Neural cell (in vitro differentiated cells): ENCODE results near the gene LYRM2. TPM values are rescaled to one million over a fixed set of nuclear protein-coding genes. Genes with fewer than 3 reads are reported as not detected.

ENCODE experiments used
- H2AFZ ChIP-seq: fragments of 200-600, 300-800 bp; sonication (generic), shearing (Covaris generic); 2 replicates; pipeline ENCODE4 v1.6.0; 2014; ENCODE audit warnings: low read depth, mild to moderate bottlenecking, antibody characterized with exemption, low read length, moderate library complexity
- H3F3A ChIP-seq: fragments of 200-600 bp; shearing (Covaris generic); 2 replicates; pipeline ENCODE4 v1.6.1; 2016; ENCODE audit warnings: mild to moderate bottlenecking, moderate library complexity, mixed read lengths, antibody characterized with exemption, low read length; ENCODE audit not compliant: insufficient read depth, poor library complexity, severe bottlenecking
- H3K27ac ChIP-seq: fragments of 200-600, 300-800 bp; sonication (generic), shearing (Covaris generic); 2 replicates; pipeline ENCODE4 v1.5.1; 2014; ENCODE audit warnings: mild to moderate bottlenecking, low read length, moderate library complexity
- H3K27me3 ChIP-seq: fragments of 300-800, 200-600 bp; sonication (generic), shearing (Covaris generic); 2 replicates; pipeline ENCODE4 v1.6.0; 2014; ENCODE audit warnings: mild to moderate bottlenecking, low read depth, low read length, moderate library complexity; ENCODE audit not compliant: insufficient read depth
- H3K36me3 ChIP-seq: fragments of 300-800, 200-600 bp; sonication (generic), shearing (Covaris generic); 2 replicates; pipeline ENCODE4 v1.5.1; 2014; ENCODE audit warnings: mild to moderate bottlenecking, antibody characterized with exemption, low read length, moderate library complexity; ENCODE audit not compliant: insufficient read depth
- H3K4me2 ChIP-seq: fragments of 300-800, 200-600 bp; sonication (generic), shearing (Covaris generic); 2 replicates; pipeline ENCODE4 v1.6.0; 2014; ENCODE audit warnings: mild to moderate bottlenecking, low read length
- H3K4me3 ChIP-seq: fragments of 300-800, 200-600 bp; sonication (generic), shearing (Covaris generic); 2 replicates; pipeline ENCODE4 v1.5.1; 2014; ENCODE audit warnings: mild to moderate bottlenecking, low read length, moderate library complexity
- H3K79me2 ChIP-seq: fragments of 200-600 bp; shearing (Covaris generic); replicated peaks from 2 replicates; pipeline ENCODE4 v1.6.0; 2014; ENCODE audit warnings: mild to moderate bottlenecking, low read length, moderate library complexity; ENCODE audit not compliant: insufficient read depth
- H3K9ac ChIP-seq: fragments of 300-800, 200-600 bp; sonication (generic), shearing (Covaris generic); 2 replicates; pipeline ENCODE4 v1.6.1; 2016; ENCODE audit warnings: mild to moderate bottlenecking, low read length, mixed read lengths
- H3K9me2 ChIP-seq: fragments of 200-600 bp; shearing (Covaris generic); 2 replicates; pipeline ENCODE4 v1.6.1; 2016; ENCODE audit warnings: mild to moderate bottlenecking, low read length, mixed read lengths; ENCODE audit not compliant: insufficient read depth
- H3K9me3 ChIP-seq: fragments of 200-600, 300-800 bp; sonication (generic), shearing (Covaris generic); 2 replicates; pipeline ENCODE4 v1.6.1; 2016; ENCODE audit warnings: mild to moderate bottlenecking, mixed run types, low read length, moderate library complexity, mixed read lengths
- H4K20me1 ChIP-seq: fragments of 200-600 bp; shearing (Covaris generic); 2 replicates; pipeline ENCODE4 v1.6.1; 2016; ENCODE audit warnings: mild to moderate bottlenecking, mixed run types; ENCODE audit not compliant: insufficient read depth
- EP300 ChIP-seq: fragments of 450-650 bp; conservative IDR thresholded peaks from 2 replicates; pipeline ENCODE4 v1.6.1; 2014; ENCODE audit warnings: antibody characterized with exemption, mild to moderate bottlenecking, moderate library complexity; ENCODE audit not compliant: poor library complexity, severe bottlenecking
- EZH2 ChIP-seq: fragments of 200-600, 300-800 bp; shearing (Covaris generic), sonication (generic); IDR thresholded peaks from 2 replicates; pipeline ENCODE4 v1.6.1; 2014; ENCODE audit warnings: antibody characterized with exemption, low read length, borderline replicate concordance, mild to moderate bottlenecking; ENCODE audit not compliant: insufficient read depth, poor library complexity, severe bottlenecking
- MXI1 ChIP-seq: fragments of 450-650 bp; conservative IDR thresholded peaks from 2 replicates; pipeline ENCODE4 v1.6.1; 2014; ENCODE audit warnings: antibody characterized with exemption, mild to moderate bottlenecking; ENCODE audit not compliant: poor library complexity, severe bottlenecking
- POLR2AphosphoS5 ChIP-seq: IDR thresholded peaks from 2 replicates; pipeline ENCODE4 v1.6.1; 2012
- RAD21 ChIP-seq: fragments of 450-650 bp; conservative IDR thresholded peaks from 2 replicates; pipeline ENCODE4 v1.6.1; 2014; ENCODE audit warnings: antibody characterized with exemption, mild to moderate bottlenecking, moderate library complexity
- REST ChIP-seq: IDR thresholded peaks from 2 replicates; pipeline ENCODE4 v1.6.1; 2012; ENCODE audit warnings: borderline replicate concordance
- SMC3 ChIP-seq: fragments of 450-650 bp; conservative IDR thresholded peaks from 2 replicates; pipeline ENCODE4 v1.6.1; 2014; ENCODE audit warnings: antibody characterized with exemption, mild to moderate bottlenecking, moderate library complexity; ENCODE audit not compliant: poor library complexity
- TAF1 ChIP-seq: IDR thresholded peaks from 2 replicates; pipeline ENCODE4 v1.6.1; 2012; ENCODE audit warnings: low read depth
- polyA plus RNA-seq: library from polyadenylated mRNA; depleted of rRNA; stranded (reverse); fragments of >200 nt; gene quantifications from 2 replicates; pipeline ENCODE4 v1.2.3, GENCODE V29; 2014
- TF ChIP-seq, protein P1 (sequence below): fragments of 450-650 bp; IDR thresholded peaks from 2 replicates; pipeline ENCODE4 v1.5.1; 2014; ENCODE audit warnings: antibody characterized with exemption, mild to moderate bottlenecking, moderate library complexity; ENCODE audit not compliant: poor library complexity, severe bottlenecking

LYRM2 gene
- polyA plus RNA-seq, 1 donor from 2014 or later, result 25.5 TPM

- no peak overlapping the region for H3K27ac ChIP-seq
- TF ChIP-seq EP300, result no peak
- TF ChIP-seq SMC3, result no peak
- TF ChIP-seq POLR2AphosphoS5, result no peak
- no peak for TF ChIP-seq TAF1
- TF ChIP-seq MXI1, result no peak
- TF ChIP-seq RAD21, result no peak
- TF ChIP-seq REST, result no peak
- TF ChIP-seq EZH2, result no peak
- TF ChIP-seq, protein P1, sequence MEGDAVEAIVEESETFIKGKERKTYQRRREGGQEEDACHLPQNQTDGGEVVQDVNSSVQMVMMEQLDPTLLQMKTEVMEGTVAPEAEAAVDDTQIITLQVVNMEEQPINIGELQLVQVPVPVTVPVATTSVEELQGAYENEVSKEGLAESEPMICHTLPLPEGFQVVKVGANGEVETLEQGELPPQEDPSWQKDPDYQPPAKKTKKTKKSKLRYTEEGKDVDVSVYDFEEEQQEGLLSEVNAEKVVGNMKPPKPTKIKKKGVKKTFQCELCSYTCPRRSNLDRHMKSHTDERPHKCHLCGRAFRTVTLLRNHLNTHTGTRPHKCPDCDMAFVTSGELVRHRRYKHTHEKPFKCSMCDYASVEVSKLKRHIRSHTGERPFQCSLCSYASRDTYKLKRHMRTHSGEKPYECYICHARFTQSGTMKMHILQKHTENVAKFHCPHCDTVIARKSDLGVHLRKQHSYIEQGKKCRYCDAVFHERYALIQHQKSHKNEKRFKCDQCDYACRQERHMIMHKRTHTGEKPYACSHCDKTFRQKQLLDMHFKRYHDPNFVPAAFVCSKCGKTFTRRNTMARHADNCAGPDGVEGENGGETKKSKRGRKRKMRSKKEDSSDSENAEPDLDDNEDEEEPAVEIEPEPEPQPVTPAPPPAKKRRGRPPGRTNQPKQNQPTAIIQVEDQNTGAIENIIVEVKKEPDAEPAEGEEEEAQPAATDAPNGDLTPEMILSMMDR, result no peak
- H3K9me2 ChIP-seq, result no peaks in the 10 kb centered on the region
- H3K79me2 ChIP-seq, result no peaks in the 10 kb centered on the region
- H3F3A ChIP-seq, result no peaks in the 10 kb centered on the region
- H3K27me3 ChIP-seq, result no peaks in the 10 kb centered on the region
- H3K9me3 ChIP-seq, result no peaks in the 10 kb centered on the region
- no peak overlapping the region for H3K9ac ChIP-seq
- H3K4me3 ChIP-seq, result no peak overlapping the region
- H4K20me1 ChIP-seq, result no peaks in the 10 kb centered on the region
- no peaks in the 10 kb centered on the region for H3K36me3 ChIP-seq
- no peak overlapping the region for H3K4me2 ChIP-seq
- no peak overlapping the region for H2AFZ ChIP-seq
These were observed 95.7 kb downstream of the LYRM2 start for GRCh38 chr6:89542866-89543265.

GRCh38 chr6:89542081-89542857, 96.3 kb downstream of the LYRM2 start:
- Histone ChIP-seq H3F3A (no peaks in the 10 kb centered on the region), H3K9me2 (no peaks in the 10 kb centered on the region), H3K79me2 (no peaks in the 10 kb centered on the region), H3K36me3 (no peaks in the 10 kb centered on the region), H3K4me2 (no peak overlapping the region), H3K27ac (no peak overlapping the region), H3K9me3 (no peaks in the 10 kb centered on the region), H3K27me3 (no peaks in the 10 kb centered on the region), H3K9ac (no peak overlapping the region), H4K20me1 (no peaks in the 10 kb centered on the region), H2AFZ (no peak overlapping the region), H3K4me3 (no peak overlapping the region)
- TF ChIP-seq, protein P1, result no peak
- no peak for TF ChIP-seq POLR2AphosphoS5
- no peak for TF ChIP-seq MXI1
- TF ChIP-seq RAD21, result no peak
- no peak for TF ChIP-seq TAF1
- no peak for TF ChIP-seq EZH2
- TF ChIP-seq SMC3, result no peak
- no peak for TF ChIP-seq REST
- no peak for TF ChIP-seq EP300
